ENCODE results near the gene TMEM200A.
"Not testable (repeated sequence)": the region's sequence is repeated elsewhere in the genome, so short reads cannot be mapped to it uniquely, and the experiment has no call there.

Gene TMEM200A

DNA sequence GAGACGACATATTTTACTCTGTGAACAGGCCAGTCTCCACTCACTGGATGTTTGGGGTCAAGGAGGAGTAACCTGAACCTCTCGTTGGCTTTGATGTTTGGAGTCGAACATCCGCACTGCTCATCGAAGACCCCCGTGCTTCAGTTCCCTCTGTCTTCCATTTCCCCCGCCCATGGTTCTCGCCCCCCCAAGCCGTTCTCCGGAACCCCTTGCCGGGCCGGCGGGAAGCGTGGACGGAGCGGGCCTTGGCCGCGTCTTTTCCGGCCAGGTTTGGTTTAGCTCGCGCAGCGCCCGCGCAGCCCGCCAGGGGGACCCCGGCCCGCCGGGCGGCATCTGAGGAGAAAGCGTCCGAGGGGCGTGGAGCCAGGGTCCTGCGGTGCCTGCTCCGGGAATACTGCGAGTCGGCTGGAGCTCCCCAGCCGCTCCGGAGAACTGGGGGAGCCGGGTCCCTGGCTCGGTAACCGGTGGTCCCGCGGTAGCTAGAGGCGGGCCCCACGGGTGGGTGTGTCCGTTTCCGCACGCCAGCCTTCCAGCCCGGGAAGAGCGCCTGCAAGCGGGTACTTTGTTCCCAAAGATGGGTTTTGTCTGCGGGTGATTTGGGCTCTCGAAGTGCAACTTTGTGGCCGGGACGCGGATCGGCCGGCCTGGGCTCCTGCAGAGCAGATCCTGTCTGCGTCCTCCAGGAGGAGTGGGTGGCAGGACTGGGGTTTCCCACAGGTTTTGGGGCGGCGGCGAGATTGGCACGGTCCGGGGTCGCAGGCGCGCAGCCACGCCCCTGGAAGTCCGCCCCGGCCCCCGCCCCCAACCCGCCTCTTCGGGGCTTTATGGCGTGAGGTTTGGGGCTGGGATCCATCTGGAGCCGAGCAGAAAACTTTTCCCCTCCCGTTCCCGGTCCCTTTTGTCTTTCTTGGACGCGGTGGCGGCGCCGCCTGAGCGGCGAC lies at the start of gene TMEM200A:
Gene TMEM200A (plus strand): TSS at position 852 of the 941 bp plus-strand sequence. CDS start 74,406 bp downstream, outside the sequence.
- DNase-seq, result peak in 23 of 42 donors; percentile 4 to 43 (median 15)

DNA sequence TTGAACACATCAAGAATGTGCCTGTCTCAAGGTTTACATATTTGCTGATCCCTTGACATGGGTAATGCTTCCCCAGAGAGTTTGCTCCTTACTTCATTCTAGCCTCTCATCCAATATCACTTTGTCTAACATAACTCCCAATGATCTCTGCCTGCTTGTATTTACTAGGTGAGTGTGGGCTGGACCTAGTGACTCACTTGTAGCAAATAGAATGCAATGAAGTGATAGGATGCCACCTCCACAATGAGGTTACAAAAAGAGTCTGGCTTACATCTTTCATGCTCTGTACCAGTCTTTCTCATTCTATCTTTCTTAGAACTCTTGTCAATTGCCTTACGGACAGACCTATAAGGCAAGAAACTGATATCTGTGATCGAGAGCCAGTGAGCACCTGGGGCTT lies 44.9 kb upstream of the TMEM200A start:
- intact Hi-C loops (cut with DNase I), result loop anchor here (10.0 kb wide), 1 partner anchor 374 kb away; no protein-coding TSS in a partner anchor
- no peak for DNase-seq

More for the DNA sequence above, at the start of gene TMEM200A:
- intact Hi-C loops (cut with DNase I), result no loop called here

- intact Hi-C loops (cut with DNase I), result loop anchor here (10.0 kb wide), 1 partner anchor 372 kb away; no protein-coding TSS in a partner anchor
- peak; percentile 9 to 83 (median 56) for DNase-seq
Measured at GRCh38 chr6:130322673-130323268, 43.0 kb upstream of the TMEM200A start.

- no peak for DNase-seq
- intact Hi-C loops (cut with DNase I), result loop anchor here (10.0 kb wide), 1 partner anchor 370 kb away; no protein-coding TSS in a partner anchor
Measured at GRCh38 chr6:130324657-130325056, 41.2 kb upstream of the TMEM200A start.

GRCh38 chr6:130326496-130326895 lies 39.3 kb upstream of the TMEM200A start:
- no peak for DNase-seq
- intact Hi-C loops (cut with DNase I), result loop anchor here (10.0 kb wide), 1 partner anchor 368 kb away; no protein-coding TSS in a partner anchor

- intact Hi-C loops (cut with DNase I), result no loop called here
- DNase-seq, result no peak
Measured at GRCh38 chr6:130337534-130337933, 28.3 kb upstream of the TMEM200A start.

DNA sequence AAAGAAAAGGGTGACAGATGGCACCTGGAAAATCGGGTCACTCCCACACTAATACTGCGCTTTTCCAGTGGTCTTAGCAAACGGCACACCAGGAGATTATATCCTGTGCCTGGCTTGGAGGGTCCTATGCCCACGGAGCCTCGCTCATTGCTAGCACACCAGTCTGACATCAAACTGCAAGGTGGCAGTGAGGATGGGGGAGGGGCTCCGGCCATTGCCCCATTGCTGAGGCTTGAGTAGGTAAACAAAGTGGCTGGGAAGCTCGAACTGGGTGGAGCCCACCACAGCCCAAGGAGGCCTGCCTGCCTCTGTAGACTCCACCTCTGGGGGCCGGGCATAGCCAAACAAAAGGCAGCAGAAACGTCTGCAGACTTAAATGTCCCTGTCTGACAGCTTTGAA lies 19.5 kb upstream of the TMEM200A start:
- intact Hi-C loops (cut with DNase I); DNase-seq: not testable (repeated sequence)

DNA sequence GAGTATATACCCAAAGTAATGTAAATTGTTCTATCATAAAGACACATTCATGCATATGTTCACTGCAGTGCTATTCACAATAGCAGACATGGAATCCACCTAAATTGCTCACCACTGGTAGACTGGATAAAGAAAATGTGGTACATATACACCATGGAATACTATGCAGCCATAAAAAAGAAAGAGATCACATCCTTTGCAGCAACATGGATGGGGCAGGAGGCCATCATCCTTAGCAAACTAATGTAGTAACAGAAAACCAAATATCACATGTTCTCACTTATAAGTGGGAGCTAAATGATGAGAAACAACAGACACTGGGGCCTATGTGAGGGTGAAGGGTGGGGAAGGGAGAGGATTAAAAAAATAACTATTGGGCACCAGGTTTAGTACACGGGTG lies 11.5 kb upstream of the TMEM200A start:
- no peak for DNase-seq
- intact Hi-C loops (cut with DNase I), result no loop called here

DNA sequence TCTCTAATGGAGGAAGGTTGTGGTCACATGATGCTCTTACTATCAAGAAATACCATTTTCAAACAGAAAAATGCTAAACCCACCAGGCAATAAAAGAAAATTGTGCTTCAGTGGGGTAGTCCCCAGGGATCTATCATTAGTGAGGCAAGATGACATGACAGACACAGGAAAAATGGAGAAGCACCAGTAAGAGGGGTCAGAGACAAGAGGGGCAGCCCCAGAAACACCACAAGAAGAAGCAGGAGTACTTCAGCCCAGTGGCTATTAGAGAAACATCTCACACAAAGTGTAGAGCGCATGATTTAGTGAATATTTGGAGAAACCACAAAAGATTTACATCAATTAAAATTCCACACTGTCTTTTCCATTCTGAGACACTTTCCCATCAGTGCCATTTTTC lies 10.2 kb upstream of the TMEM200A start:
- no peak for DNase-seq
- intact Hi-C loops (cut with DNase I), result no loop called here

DNA sequence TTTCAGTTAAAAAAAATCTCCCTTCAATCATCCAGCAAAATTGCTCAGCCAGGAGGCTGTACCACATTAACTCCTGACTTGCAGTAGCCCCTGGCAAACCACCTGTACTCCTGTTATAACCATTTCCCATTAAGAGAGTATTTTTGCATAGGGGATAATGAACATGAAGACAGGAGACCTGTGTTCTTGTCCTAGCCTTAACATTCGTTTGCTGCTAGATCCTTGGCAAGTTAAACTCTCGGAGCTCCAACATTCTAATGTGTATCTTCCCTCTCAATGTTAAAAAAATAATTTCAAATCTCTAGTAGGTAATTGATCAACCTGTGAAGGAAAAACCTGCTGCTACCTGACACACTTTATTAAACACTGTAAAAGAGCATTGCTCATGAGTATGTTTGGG lies 8.4 kb upstream of the TMEM200A start:
- intact Hi-C loops (cut with DNase I), result no loop called here

GRCh38 chr6:130359736-130360135 lies 6.1 kb upstream of the TMEM200A start:
- intact Hi-C loops (cut with DNase I), result no loop called here

More for the DNA sequence above, 8.4 kb upstream of the TMEM200A start:
- DNase-seq, result no peak

DNA sequence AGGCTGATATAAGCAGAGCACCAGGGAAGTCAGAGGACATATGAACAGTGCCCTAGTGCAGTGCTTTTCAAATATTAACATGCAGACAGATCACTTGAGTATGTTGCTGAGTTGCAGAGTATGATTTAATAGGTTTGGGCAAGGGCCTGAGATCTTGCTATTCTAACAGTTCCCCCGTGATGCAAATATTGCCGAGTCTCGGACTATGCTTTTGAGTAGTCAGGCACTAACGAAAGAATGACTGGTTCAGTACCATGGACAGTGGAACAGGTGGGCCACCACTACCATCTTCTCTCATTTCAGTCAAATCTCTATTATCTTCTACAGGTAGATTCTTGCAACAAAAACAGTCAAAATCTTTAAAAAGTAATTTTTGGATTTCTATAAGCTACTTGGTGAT lies 3.7 kb upstream of the TMEM200A start:
- no peak for DNase-seq
- intact Hi-C loops (cut with DNase I), result no loop called here

More at GRCh38 chr6:130359736-130360135, 6.1 kb upstream of the TMEM200A start:
- DNase-seq, result no peak

GRCh38 chr6:130364224-130364780 lies 1.5 kb upstream of the TMEM200A start:
- DNase-seq, result no peak
- intact Hi-C loops (cut with DNase I), result no loop called here

DNA sequence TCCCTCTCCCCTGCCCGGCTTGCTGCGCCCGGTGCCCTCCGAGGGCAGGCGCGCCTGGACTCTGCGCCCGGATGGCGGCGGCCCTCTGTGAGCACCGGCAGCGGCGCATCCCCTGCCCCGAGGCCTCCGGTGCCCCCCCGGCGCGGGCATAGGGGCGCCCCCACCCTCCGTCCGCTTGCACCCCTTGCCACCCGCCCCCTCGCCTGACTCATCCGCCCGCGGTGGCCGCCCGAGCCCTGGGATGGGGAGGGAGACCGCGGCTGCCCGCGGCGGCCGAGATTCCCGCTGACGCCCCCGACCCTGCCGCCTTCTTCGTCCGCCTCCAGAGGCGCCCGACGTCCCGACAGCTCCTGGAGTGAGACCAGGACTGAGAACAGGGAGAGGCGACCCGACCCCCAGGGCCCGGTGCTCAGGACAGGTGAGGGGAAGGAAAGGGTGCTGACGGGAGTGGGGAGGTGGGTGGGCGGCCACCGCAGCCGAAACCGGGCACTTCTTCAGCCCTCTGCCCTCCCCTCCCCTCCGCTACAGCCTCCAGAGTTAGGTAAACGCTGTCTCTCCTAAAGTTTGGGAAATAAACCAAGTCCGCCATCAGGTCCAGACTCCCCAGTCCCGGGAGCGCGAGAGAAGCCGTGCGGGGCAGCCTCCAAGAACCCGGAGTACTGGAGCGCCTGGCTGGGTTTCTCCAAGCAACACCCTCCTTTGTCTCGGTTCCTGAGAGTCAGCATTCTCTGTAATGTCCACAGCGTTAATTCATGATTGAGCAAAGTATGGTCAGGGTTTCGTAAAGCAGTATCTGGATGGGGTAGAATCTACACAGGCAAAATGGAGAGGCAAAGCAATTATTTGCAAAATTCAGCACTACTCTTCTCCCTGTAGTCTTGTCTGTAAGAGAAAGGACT lies 539 bp downstream of the TMEM200A start:
- intact Hi-C loops (cut with DNase I), result no loop called here
- peak in 29 of 42 donors; percentile 4 to 52 (median 20) for DNase-seq

- intact Hi-C loops (cut with DNase I), result no loop called here
- no peak for DNase-seq
Measured at GRCh38 chr6:130367767-130368166, 1.9 kb downstream of the TMEM200A start.

- no peak for DNase-seq
- intact Hi-C loops (cut with DNase I), result no loop called here
Measured at GRCh38 chr6:130368576-130368975, 2.8 kb downstream of the TMEM200A start.

- DNase-seq, result no peak
- intact Hi-C loops (cut with DNase I), result no loop called here
Measured at GRCh38 chr6:130369831-130370230, 4.0 kb downstream of the TMEM200A start.

GRCh38 chr6:130371921-130372420 lies 6.2 kb downstream of the TMEM200A start:
- no peak for DNase-seq
- intact Hi-C loops (cut with DNase I), result no loop called here

Data from head of caudate nucleus (tissue), 42 donors.